ENCODE measurements around the gene CD7. TPM values are rescaled to one million over a fixed set of nuclear protein-coding genes. Genes with fewer than 3 reads are reported as not detected.
A peak's percentile ranks its signal among the peaks of the same experiment; 100 is the strongest.

CD7 gene
- total RNA-seq, 1 donor from 2014 or later, result 345 TPM

GRCh38 chr17:82342361-82343079, 25.1 kb upstream of the CD7 start:
- Mint-ChIP-seq H3K4me3 (ENCODE audit: low read depth) (no peak overlapping the region), H3K27ac (no peak overlapping the region), H3K4me1 (ENCODE audit: low read depth) (peaks cover 6% of the 10 kb centered on the region), H3K27me3 (ENCODE audit: low read depth) (peaks cover 8% of the 10 kb centered on the region), H3K9me3 (no peaks in the 10 kb centered on the region), H3K36me3 (ENCODE audit: low read depth) (no peaks in the 10 kb centered on the region)
- DNase-seq (ENCODE audit: low spot score), result no peak
- intact Hi-C loops (cut with micrococcal nuclease), result no loop called here

- no peaks in the 10 kb centered on the region for H3K9me3 Mint-ChIP-seq
- no peaks in the 10 kb centered on the region for H3K36me3 Mint-ChIP-seq (ENCODE audit: low read depth)
- no peak overlapping the region for H3K4me3 Mint-ChIP-seq (ENCODE audit: low read depth)
- intact Hi-C loops (cut with micrococcal nuclease), result no loop called here
- no peak for DNase-seq (ENCODE audit: low spot score)
- peaks cover 3% of the 10 kb centered on the region for H3K27me3 Mint-ChIP-seq (ENCODE audit: low read depth)
- peaks cover 12% of the 10 kb centered on the region for H3K4me1 Mint-ChIP-seq (ENCODE audit: low read depth)
- no peak overlapping the region for H3K27ac Mint-ChIP-seq
Measured at GRCh38 chr17:82339634-82340580, 22.5 kb upstream of the CD7 start.

DNA sequence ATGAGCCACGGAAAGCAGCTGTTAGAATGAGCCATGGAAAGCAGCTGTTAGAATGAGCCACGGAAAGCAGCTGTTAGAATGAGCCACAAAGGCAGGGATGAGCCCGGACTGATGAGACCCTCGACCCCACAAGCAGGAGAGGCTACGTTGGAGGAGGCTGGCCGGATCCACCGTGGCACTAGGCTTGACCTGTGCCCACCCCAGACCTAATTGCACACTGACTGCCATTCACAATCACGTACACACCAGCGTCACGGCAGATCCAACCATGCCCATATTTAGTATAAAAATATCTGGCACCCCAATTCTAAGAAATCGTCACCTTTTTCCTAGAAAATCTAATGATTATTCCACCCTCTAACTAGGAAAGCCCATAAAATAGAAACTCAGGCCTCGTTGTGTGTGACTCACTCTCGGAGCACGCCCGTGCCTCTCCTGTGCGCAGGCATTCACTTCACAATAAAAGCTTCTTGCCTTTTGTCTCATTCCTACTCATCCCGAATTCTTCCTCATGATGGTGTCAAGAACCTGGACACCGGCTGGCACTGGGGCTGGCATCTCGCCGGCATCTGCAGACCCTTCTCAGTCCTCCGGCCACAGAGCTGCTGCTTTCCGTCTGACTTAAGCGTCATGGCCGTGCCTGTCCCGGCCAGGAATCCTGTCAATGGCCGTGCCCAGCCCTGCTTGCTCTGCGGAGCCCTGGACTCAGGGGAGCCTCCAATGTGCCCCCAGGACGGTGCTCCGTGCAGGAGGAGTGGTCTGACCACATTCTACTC, 21.6 kb upstream of the CD7 start:
- no peak for DNase-seq (ENCODE audit: low spot score)
- Mint-ChIP-seq H3K36me3 (ENCODE audit: low read depth) (no peaks in the 10 kb centered on the region), H3K9me3 (no peaks in the 10 kb centered on the region), H3K27me3 (ENCODE audit: low read depth) (peaks cover 4% of the 10 kb centered on the region), H3K4me1 (ENCODE audit: low read depth) (peaks cover 18% of the 10 kb centered on the region), H3K4me3 (ENCODE audit: low read depth) (no peak overlapping the region), H3K27ac (no peak overlapping the region)
- intact Hi-C loops (cut with micrococcal nuclease), result no loop called here

DNA sequence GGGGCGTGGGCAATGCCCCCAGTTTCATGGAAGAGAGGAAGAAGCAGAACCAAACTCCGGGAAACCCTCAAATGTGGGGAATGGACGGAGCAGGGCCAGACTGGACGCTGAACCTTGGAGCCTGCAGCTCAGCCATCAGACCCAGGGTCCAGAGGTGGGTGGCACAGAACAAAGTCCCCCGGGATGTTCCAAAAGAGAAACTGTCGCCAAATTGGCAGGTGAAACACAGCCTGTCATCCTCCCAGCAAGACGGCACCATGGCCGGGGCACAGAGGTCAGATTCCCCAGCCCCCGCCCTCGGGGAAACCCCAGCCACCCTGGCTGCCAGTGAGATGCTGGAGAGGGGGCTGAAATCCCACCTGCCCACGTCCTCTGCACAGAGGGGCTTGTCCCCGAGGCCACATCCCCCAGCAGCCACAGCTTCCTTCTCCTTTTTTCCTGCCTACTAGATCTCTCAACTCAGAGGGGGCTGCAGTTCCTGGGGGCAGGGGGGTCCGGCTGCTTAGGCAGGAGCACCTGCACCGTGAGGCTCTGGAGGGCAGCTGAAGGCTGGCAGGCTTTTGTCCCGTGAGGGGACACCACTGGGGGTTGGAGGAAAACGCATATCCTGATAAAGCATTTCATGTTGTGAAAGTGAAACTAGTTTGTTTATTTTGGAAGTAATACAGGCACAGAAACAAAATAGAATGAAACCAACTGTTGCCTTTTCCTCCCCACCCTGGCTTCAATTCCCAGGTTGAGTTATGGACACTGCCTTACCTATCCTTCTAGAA, 17.4 kb upstream of the CD7 start:
- intact Hi-C loops (cut with micrococcal nuclease), result no loop called here
- H3K36me3 Mint-ChIP-seq (ENCODE audit: low read depth), result no peaks in the 10 kb centered on the region
- no peak for DNase-seq (ENCODE audit: low spot score)
- H3K27ac Mint-ChIP-seq, result peak overlapping the region; percentile 84
- H3K9me3 Mint-ChIP-seq, result no peaks in the 10 kb centered on the region
- H3K4me1 Mint-ChIP-seq (ENCODE audit: low read depth), result peaks cover 22% of the 10 kb centered on the region
- H3K27me3 Mint-ChIP-seq (ENCODE audit: low read depth), result peaks cover 10% of the 10 kb centered on the region
- H3K4me3 Mint-ChIP-seq (ENCODE audit: low read depth), result peak overlapping the region; percentile 85

DNA sequence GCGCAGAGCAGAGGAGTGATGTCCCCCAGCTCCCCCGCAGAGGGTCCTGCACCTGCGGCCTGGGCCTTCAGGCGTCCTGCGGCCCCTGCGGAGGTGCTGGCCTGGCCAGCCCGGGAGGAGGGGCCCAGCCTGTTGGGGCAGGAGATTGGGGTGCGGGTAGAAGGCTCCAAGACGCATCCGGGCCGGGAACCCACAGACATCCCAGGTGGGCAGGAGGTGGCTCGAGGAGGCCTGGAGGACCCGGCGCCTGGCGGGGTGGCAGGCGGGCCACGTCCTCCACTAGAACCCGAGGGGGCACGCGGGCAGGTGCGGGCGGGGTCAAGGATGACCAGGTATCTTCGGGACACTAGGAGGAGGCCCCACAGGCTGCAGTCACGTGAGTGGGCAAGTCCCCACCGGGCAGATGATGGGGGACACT, 16.8 kb upstream of the CD7 start:
- intact Hi-C loops (cut with micrococcal nuclease), result no loop called here
- H3K4me1 Mint-ChIP-seq (ENCODE audit: low read depth), result peaks cover 22% of the 10 kb centered on the region
- H3K27me3 Mint-ChIP-seq (ENCODE audit: low read depth), result peaks cover 10% of the 10 kb centered on the region
- H3K4me3 Mint-ChIP-seq (ENCODE audit: low read depth), result peak overlapping the region; percentile 85
- H3K27ac Mint-ChIP-seq, result no peak overlapping the region
- H3K36me3 Mint-ChIP-seq (ENCODE audit: low read depth), result no peaks in the 10 kb centered on the region
- H3K9me3 Mint-ChIP-seq, result no peaks in the 10 kb centered on the region
- DNase-seq (ENCODE audit: low spot score), result no peak

- Mint-ChIP-seq H3K27ac (no peak within 1 kb of the TSS), H3K27me3 (ENCODE audit: low read depth) (peaks cover 10% of the 10 kb centered on the region), H3K9me3 (no peaks in the 10 kb centered on the region), H3K4me1 (ENCODE audit: low read depth) (peaks cover 22% of the 10 kb centered on the region), H3K4me3 (ENCODE audit: low read depth) (peak within 1 kb of the TSS; percentile 85), H3K36me3 (ENCODE audit: low read depth) (no peaks in the 10 kb centered on the region)
- DNase-seq (ENCODE audit: low spot score), result no peak
- intact Hi-C loops (cut with micrococcal nuclease), result no loop called here
Measured at GRCh38 chr17:82333279-82334171, 16.1 kb upstream of the CD7 start, which contains the start of gene SECTM1. Gene SECTM1 (minus strand): TSS chr17:82333766. CDS start chr17:82327240, 6,526 bp downstream.

GRCh38 chr17:82332669-82333278, 15.4 kb upstream of the CD7 start:
- intact Hi-C loops (cut with micrococcal nuclease), result no loop called here
- no peak for DNase-seq (ENCODE audit: low spot score)
- Mint-ChIP-seq H3K4me1 (ENCODE audit: low read depth) (peaks cover 22% of the 10 kb centered on the region), H3K27ac (no peak overlapping the region), H3K36me3 (ENCODE audit: low read depth) (no peaks in the 10 kb centered on the region), H3K27me3 (ENCODE audit: low read depth) (peaks cover 10% of the 10 kb centered on the region), H3K9me3 (no peaks in the 10 kb centered on the region), H3K4me3 (ENCODE audit: low read depth) (peak overlapping the region; percentile 70)

DNA sequence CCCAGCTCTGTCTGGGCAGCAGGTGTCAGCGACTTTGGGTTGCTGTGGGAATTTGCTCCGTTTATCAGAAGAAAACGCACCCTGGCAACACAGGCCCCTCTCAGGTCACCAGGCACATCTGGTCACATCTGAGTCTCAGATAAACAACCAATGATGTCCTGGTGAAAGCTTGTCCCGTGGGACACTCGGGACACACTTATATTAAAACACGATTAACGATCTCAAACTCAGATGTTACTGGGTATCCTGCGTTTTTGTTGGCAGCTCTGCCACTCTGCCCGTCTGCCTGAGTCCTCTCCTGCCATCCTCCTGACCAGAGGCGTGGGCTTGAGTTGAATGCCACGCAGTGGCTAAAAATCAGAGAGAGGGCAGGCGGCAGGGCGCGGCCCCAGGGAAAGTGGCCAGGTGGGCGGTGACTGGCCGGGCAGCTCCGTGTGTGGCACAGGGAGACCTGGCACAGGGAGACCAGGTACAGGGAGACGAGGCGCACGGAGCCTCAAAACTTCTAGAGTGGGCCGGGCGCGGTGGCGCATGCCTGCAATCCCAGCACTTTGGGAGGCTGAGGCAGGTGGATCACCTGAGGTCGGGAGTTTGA, 14.0 kb upstream of the CD7 start:
- Mint-ChIP-seq H3K4me3 (ENCODE audit: low read depth) (no peak overlapping the region), H3K36me3 (ENCODE audit: low read depth) (no peaks in the 10 kb centered on the region), H3K9me3 (no peaks in the 10 kb centered on the region), H3K27me3 (ENCODE audit: low read depth) (peaks cover 10% of the 10 kb centered on the region), H3K4me1 (ENCODE audit: low read depth) (peaks cover 22% of the 10 kb centered on the region), H3K27ac (no peak overlapping the region)
- no peak for DNase-seq (ENCODE audit: low spot score)
- intact Hi-C loops (cut with micrococcal nuclease), result no loop called here

GRCh38 chr17:82330322-82331239, 13.2 kb upstream of the CD7 start:
- Mint-ChIP-seq H3K27ac (no peak overlapping the region), H3K9me3 (no peaks in the 10 kb centered on the region), H3K36me3 (ENCODE audit: low read depth) (no peaks in the 10 kb centered on the region), H3K4me1 (ENCODE audit: low read depth) (peaks cover 18% of the 10 kb centered on the region), H3K27me3 (ENCODE audit: low read depth) (peaks cover 10% of the 10 kb centered on the region), H3K4me3 (ENCODE audit: low read depth) (no peak overlapping the region)
- DNase-seq (ENCODE audit: low spot score), result no peak
- intact Hi-C loops (cut with micrococcal nuclease), result no loop called here

DNA sequence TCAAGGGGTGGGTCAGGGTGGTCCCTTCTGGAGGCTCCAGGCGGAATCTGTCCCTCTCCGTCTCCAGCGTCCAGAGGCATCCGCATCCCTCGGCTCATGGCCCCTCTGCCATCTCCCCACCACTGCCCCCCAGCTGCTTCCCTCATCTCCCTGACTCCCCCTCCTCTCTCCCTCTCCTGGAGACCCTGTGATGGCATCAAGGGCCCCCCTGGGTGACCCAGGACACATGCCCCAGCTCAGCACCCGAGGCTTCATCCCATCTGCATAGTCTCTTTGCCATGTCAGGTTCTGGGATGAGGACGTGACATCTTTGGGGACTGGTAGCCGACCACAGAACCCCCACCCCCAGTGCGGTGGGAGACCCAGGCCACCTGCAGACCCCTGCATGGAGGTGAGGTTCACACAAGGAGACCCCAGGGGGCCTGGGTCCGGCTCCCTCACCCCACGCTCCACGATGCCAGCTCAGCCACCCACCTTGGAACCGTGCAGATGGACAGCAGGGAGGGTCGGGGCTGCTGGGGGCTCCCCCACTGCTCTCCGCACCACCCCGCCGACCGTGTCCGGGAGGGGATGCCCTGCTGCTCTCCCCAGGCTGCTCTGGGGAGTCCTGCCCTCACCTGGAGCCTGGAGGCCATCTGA, 12.4 kb upstream of the CD7 start:
- Mint-ChIP-seq H3K9me3 (no peaks in the 10 kb centered on the region), H3K4me1 (ENCODE audit: low read depth) (peaks cover 15% of the 10 kb centered on the region), H3K36me3 (ENCODE audit: low read depth) (peaks cover 3% of the 10 kb centered on the region), H3K27ac (no peak overlapping the region), H3K4me3 (ENCODE audit: low read depth) (no peak overlapping the region), H3K27me3 (ENCODE audit: low read depth) (peaks cover 8% of the 10 kb centered on the region)
- DNase-seq (ENCODE audit: low spot score), result no peak
- intact Hi-C loops (cut with micrococcal nuclease), result no loop called here

Data from activated T-helper 2 cell treated with anti-CD3 and anti-CD28 coated beads, Interferon-gamma antibody, Interleukin-2, Interleukin-4, amounts not matched to agents 10 μg/mL and 5 μg/mL and 100 μg/mL, durations not matched to agents 14 hours and 24 hours and 36 hours (primary cell).